GM20431 (cell line): Measurements from ENCODE around the gene PCDHGA3.
"Not testable (repeated sequence)": the region's sequence is repeated elsewhere in the genome, so short reads cannot be mapped to it uniquely, and the experiment has no call there.

Source experiments
- in situ Hi-C: fragments of 300-500 bp; cut with MseI, MboI; formaldehyde crosslinking; loops from one replicate; pipeline ENCODE4 v1.15.0; 2020; ENCODE audit warnings: low sequenced_read_pairs; ENCODE audit not compliant: unreplicated experiment

PCDHGA3 gene

DNA sequence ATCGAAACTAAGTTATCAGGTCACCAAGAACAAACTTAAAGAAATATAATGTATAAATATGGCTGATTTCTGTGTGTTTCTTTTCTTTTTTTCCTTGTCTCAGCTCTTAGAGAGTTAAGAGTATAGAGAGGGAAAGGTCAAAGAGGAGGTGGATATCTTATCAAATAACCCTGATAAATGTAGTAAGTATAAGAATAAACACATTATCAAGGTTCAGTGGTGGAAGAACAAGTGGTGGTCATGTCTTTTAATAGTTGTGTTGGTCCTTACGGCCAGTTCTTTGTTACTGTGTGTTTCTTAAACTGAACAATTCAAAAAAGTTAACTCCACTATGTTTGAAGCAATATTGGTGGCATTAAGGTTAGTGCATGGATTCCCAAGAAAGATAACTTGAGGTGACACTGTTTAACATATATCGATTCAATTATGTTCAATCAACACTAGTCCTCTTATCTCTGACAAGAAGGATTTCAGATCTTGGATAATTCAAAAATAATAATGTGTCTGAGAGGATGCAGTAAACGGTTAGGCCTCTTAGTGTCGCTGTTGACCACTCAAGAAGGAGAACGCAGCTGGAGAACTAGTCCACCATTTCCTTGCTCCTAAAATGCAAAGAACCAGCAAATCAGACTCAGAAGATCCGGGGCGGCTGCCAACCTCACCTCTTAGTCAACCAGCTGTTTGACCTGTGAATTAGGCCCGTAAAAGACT lies at the start of gene PCDHGA3:
Gene PCDHGA3 (plus strand): TSS at position 588 of the 711 bp plus-strand sequence. CDS start 205 bp downstream, outside the sequence.
- in situ Hi-C loops = no loop called here

DNA sequence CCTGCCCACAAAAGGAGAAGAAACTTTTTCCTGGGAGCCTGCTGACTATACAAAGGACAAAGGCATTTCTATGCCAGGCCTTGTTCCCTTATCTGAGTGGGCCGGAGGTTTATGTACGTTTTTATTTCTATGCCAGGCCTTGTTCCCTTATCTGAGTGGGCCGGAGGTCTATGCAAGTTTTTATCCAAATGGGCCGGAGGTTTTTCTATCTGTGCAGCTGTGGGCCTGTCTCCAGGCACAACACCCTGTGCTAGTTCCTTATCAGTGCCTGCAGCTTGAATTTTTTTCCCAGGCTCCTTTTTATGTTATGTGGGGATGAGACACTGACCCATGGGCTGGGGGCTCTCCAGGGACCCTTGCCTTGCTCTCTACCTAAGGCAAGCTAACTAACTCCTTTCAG lies 45.3 kb upstream of the PCDHGA3 start:
- in situ Hi-C loops = no loop called here

DNA sequence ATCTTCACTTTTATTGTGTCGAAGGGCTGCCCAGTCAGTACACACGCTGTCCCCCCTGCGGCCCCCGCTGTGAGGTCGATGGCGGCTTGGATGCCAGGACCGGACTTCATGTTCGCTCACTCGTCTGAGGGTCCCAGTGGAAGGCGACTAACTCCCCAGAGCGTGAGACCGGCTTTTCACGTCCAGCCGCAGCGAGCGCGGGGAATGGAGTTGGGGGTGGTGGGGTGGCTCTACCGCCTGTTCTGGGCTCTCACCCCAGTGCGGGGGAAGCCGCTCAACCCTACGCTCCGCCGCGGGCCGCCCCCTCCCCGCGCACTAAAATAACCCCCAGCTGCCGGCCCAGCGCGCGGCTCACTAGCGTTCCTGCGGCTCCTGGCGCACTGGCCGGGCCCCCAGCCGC lies 39.9 kb upstream of the PCDHGA3 start, which contains the start of gene SLC25A2:
Gene SLC25A2 (minus strand): TSS at position 294 of the 400 bp plus-strand sequence. CDS start 184 bp downstream, at position 110.
- in situ Hi-C loops = no loop called here

DNA sequence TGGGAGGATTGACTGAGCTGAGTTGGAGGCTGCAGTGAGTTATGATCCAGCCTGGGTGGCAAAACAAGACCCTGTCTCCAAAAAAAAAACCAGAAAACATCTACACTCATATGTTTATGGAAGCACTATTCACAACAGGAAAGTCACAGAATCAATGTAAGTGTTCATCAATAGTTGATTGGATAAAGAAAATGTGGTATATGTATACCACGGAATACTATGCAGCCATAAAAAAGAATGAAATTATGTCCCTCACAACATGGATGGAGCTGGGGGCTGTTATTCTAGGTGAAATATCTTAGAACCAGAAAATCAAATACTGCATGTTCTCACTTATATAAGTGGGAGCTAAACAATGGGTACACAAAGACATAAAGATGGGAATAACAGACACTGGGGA lies 37.0 kb upstream of the PCDHGA3 start:
- in situ Hi-C loops = no loop called here

DNA sequence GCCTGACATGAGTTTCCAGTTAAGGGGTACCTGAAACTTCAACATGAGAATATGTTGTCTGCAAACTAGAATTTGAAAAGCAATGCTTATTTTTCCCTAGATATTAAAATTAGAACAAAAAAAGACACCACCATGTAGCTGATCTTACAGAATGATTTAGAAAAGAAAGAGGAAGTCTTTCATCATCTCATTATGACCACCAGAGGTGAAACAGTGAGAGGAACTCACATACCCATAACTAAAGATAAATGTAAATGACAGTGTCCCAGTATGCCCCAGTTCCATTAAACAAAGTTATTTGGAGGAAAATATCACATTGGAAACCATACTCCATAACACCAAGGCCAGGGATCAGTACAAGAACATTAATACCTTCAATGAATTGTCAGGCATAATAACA lies 29.9 kb upstream of the PCDHGA3 start:
- in situ Hi-C loops = no loop called here

DNA sequence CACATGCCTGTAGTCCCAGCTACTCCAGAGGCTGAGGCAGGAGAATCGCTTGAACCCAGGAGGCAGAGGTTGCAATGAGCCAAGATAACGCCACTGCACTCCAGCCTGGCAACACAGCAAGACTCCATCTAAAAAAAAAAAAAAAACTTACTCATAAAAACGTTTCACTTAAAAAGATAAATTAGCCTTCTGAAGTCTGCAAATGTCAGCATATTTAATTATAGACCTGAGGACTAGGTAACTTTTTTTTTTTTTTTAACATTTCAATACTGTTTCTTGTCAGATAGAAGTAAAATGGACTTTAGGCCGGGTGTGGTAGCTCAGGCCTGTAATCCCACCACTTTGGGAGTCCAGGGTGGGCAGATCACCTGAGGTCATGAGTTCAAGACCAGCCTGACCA lies 26.7 kb upstream of the PCDHGA3 start:
- in situ Hi-C loops = not testable (repeated sequence)

DNA sequence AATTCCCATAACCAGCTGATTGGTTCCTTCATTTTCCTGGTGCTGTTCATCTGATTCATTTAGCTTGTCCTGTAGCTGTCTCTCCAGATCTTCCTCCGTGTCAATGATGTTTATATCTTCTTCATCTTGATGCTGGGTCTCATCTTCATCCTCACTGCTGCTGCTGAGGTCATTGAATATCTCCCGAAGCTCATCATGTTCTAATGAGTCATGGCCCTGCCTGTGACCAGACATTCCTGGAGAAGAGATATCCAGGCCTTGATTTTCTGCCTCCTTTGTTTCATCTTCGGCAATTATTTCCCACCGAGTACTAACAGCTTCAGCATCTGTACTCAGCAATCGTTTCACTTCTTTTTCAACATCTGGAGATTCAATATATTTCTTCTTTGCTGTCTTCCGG lies 24.4 kb upstream of the PCDHGA3 start:
- in situ Hi-C loops = no loop called here

DNA sequence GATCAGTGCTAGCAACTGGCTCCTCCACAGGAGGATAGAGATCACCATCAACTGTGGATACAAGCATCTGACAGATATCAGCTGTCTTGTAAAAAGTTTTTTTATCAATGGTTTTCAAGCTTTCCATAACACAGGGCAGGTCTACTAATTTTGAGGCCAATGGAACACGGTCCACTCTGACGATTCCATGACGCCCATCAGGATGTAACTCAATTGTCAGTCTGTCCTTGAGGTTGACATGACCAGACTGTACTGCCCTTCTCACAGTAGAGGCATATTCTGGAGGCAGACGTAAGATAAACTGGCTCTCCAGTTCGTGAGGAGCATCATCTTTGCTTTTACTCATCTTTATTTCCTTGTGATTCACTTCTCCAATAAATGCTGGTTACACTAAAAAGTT lies 23.9 kb upstream of the PCDHGA3 start:
- in situ Hi-C loops = no loop called here

DNA sequence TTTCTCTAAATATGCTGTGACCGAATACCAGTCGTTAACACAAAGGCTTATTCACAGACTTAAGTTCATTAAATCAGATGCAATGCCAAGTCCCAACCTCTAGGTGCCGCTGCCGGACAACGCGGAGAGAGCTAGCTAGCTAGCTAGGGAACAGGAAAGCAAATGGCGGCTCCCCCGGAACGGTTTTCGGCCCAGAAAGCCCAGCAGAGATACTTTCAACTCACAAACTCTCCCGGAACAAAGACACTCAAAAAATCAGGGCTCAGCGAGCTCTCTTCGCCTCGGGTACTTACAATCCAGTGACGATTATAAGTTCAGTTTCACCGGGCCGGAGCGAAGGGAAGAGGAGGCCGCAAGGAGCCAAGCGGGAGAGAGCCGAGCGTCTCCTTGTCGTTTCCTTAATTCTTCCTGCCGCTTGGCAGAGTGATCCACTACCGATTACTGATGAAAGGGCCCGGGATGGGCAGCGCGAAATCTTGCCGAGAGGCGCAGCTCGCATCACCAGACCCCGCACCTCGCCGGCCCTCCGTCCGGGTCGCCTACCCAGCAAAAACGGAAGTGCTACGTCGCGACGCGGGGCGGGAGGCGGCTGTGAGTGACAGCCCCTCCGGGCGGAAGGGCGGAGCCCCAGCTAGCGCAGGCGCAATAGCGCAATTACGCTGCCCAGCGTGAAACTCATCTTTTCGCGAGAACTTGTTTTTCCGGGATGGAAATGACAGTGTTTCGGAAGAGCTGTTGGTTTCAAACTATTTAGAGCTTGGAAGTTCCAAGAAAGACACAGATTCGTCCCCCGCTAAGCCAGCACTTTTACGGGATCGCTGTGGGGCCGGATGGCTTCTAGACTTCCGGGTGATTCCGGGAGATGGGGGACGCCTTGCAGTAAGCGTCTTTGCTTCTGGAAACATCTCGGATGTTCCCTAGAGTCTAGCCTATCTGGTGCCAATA lies 23.1 kb upstream of the PCDHGA3 start, which contains the start of gene TAF7:
Gene TAF7 (minus strand): TSS at position 560 of the 945 bp plus-strand sequence. CDS start 740 bp downstream, outside the sequence.
- in situ Hi-C loops = no loop called here

DNA sequence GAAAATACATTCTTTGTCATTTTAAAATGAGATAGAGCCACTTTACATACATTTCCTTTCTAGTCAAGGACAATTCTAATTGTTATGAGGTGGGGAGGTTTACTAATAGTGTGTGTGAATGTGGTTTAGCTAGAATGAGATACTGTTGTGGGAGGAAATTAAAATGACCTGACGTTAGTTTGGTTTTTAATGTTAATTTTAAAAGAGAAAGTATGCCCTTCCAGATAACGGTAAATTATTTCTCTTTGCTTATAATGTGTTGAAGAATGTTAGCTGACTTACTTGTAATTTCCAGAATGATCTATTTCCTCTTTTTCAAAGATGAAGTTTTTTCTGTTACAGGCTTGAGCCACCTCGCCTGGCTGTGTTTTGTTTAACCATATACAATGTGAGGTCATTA lies 21.4 kb upstream of the PCDHGA3 start:
- in situ Hi-C loops = no loop called here

DNA sequence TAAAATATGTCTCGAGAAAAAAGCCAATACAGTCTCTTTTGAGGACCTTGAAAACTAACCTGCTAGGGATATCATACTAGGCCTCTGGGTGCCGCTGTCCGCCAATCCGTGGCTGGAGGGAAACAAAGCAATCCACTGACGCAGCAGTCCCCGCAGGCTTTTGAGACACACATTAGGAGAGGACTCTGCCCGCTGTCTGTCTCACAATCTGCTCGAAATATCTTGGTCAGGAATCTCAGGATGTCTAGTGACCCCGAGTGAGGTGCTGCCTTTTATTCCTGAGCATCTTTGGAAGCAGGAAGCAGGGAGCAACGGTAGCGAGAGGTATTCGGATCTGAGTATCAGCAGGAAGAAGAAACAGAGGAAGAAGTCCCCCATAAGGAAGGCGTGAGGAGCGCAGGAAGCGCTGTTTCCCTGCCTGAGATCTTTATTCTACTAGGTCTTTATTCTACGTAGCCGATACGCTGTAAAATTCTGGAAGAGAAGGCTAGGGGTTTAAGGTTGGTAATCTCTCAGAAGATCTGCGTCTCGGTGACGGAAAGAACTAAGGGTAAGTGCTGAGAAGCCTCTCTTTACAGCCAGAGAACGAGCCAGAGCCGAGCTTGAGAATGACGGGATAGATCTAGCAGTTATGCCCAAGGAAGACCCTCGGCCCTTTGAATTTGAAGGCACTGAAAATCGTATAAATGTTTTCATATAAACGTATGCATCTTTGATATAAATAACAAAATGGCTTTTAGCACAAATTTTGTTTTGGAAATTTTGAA lies 17.4 kb upstream of the PCDHGA3 start:
- in situ Hi-C loops = no loop called here

DNA sequence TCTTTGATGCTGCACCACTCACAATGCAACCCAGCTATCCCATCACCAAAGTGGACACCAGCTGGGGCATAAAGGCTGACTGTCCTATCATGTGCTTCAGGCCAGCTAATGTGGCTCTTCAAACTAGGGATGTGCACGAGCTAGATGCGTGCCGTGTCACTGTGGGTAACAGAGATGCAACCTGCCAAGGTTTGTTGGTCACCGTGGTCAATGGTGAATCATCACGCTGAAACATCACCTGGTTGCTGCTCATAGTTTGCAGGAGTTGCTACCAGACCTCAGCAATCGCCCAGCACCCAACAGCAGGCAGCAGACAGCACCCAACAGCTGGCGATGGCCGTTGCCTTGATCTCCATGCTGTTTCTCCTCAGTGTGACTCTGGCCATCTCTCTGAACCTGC lies 15.4 kb upstream of the PCDHGA3 start:
- in situ Hi-C loops = no loop called here

DNA sequence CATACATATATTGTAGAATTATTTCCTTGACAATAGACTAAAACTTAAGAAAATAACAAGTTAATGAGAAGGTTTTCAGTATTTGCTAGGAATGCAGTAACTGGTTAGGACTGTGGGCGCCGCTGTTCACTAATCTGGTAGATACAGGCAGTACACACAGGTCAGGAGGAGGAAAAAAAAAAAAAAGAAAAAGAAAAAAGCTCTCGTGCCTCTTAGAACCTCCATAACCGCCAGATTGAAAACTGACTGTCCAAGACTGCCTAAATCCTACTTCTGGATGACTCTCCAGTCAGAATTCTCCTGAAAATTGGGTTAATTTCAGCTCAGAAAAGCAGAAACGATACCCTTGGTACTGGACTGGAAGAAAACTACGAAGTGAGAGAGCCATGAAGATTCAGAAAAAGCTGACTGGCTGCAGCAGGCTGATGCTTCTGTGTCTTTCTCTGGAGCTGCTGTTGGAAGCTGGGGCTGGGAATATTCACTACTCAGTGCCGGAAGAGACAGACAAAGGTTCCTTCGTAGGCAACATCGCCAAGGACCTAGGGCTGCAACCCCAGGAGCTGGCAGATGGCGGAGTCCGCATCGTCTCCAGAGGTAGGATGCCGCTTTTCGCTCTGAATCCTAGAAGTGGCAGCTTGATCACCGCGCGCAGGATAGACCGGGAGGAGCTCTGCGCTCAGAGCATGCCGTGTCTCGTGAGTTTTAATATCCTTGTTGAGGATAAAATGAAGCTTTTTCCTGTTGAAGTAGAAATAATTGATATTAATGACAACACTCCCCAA lies 13.1 kb upstream of the PCDHGA3 start, which contains the start of gene PCDHGA1:
Gene PCDHGA1 (plus strand): TSS at position 216 of the 782 bp plus-strand sequence.
- in situ Hi-C loops = no loop called here

DNA sequence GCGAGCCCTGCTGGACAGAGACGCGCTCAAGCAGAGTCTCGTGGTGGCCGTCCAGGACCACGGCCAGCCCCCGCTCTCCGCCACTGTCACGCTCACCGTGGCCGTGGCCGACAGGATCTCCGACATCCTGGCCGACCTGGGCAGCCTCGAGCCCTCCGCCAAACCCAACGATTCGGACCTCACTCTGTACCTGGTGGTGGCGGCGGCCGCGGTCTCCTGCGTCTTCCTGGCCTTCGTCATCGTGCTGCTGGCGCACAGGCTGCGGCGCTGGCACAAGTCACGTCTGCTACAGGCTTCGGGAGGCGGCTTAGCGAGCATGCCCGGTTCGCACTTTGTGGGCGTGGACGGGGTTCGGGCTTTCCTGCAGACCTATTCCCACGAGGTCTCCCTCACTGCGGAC lies 11.1 kb upstream of the PCDHGA3 start:
- in situ Hi-C loops = not testable (repeated sequence)

DNA sequence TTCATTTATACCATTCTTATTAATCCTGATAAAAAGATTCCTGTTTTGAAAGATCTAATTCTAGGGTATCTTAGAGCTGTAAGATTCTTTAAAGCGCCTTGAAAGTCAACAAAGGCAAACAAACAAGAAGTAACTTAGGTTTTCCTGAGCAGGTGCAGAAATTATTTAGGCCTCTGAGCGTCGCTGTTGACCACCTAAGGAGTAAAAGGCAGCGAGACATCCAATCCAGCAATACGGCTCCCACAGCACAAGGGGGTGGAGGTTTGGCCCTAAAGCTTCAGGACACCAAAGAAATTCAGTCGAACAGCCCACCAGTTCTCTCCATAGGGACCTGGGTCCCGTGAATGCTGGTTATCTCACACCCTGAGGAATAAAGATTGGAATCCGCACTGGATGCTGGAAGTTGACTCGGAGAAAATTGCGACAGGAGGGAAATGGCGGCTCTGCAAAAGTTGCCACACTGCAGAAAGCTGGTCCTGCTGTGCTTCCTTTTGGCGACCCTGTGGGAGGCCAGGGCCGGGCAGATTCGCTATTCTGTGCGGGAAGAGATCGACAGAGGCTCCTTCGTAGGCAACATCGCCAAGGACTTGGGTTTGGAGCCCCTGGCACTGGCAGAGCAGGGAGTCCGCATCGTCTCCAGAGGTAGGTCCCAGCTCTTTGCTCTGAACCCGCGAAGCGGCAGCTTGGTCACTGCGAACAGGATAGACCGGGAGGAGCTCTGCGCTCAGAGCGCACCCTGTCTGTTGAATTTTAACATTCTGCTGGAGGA lies 4.9 kb upstream of the PCDHGA3 start, which contains the start of gene PCDHGA2:
Gene PCDHGA2 (plus strand): TSS at position 223 of the 769 bp plus-strand sequence.
- in situ Hi-C loops = no loop called here

DNA sequence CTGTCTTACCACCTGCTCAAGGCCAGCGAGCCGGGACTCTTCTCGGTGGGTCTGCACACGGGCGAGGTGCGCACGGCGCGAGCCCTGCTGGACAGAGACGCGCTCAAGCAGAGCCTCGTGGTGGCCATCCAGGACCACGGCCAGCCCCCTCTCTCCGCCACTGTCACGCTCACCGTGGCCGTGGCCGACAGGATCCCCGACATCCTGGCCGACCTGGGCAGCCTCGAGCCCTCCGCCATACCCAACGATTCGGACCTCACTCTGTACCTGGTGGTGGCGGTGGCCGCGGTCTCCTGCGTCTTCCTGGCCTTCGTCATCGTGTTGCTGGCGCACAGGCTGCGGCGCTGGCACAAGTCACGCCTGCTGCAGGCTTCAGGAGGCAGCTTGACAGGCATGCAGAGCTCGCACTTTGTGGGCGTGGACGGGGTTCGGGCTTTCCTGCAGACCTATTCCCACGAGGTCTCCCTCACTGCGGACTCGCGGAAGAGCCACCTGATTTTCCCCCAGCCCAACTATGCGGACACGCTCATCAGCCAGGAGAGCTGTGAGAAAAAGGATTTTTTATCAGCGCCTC lies 2.8 kb upstream of the PCDHGA3 start:
- in situ Hi-C loops = not testable (repeated sequence)

DNA sequence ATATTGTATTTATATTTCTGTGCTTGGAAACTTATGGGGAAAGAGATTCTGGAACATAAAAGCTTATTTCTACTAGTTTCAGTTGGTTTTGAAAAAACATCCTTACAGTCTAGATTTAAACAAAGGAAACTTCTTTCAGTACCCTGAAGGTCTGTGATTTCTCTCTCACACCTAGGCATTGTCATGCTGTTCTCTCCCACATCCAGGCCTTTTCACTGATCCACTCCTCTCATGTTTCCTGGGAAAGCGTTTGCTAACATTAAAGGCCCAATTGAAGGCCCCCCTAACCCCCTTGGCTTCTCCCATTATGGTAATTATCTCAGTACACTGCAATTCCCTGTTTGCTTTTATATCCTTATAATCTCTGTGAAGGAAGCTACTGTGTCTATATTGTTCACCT lies 856 bp upstream of the PCDHGA3 start:
- in situ Hi-C loops = no loop called here

DNA sequence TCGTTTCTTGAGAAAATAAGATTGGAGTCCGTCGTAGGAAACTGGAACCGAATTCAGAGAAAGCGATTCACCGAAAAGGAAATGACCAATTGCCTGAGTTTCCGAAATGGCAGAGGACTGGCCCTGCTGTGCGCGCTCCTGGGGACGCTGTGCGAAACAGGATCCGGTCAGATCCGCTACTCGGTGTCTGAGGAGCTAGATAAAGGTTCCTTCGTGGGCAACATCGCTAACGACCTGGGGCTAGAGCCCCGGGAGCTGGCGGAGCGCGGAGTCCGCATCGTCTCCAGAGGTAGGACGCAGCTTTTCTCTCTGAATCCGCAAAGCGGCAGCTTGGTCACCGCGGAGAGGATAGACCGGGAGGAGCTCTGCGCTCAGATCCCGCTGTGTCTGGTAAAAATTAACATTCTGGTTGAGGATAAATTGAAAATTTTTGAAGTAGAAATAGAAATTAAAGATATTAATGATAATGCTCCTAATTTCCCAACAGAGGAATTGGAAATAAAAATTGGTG lies 379 bp downstream of the PCDHGA3 start:
- in situ Hi-C loops = no loop called here
